Occipital lobe (tissue), 2 donors: Measurements from ENCODE around the gene USP36. TPM values are rescaled to one million over a fixed set of nuclear protein-coding genes. Genes with fewer than 3 reads are reported as not detected.

Experiments used
- DNase-seq: peaks from one replicate; lab custom pipeline; 2025; lab: John Stamatoyannopoulos, UW
- total RNA-seq: library from RNA; depleted of rRNA; stranded (reverse); fragments of >200 nt; gene quantifications from one replicate; pipeline ENCODE4 v1.2.3, GENCODE V29; 2014

Gene USP36
- total RNA-seq, 1 donor from 2014 or later: 21.4 TPM

DNA sequence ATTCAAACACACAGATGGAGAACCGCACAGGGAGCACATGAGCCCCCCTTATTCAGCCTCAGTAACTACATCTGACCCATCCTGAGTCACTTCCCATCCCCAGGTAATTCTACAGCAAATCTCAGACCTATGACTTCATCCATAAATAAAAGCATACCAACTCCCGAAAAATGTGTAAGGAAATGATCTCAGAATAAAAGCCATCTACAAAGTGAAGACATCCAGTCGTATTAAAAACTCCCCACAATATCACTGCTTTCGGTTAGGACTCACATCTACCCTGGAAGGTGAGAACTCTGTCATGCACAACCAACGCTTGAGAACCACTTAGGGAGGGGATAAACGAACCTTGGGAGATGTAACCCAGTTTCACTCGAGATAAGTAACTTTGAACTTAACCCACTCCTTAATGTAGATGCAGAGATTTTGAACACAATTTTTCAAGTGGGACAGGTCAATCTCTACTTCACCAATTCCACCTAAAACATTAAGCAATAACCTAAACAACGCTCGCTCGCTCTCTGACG is 1.3 kb downstream of the USP36 start:
- no peak for DNase-seq

DNA sequence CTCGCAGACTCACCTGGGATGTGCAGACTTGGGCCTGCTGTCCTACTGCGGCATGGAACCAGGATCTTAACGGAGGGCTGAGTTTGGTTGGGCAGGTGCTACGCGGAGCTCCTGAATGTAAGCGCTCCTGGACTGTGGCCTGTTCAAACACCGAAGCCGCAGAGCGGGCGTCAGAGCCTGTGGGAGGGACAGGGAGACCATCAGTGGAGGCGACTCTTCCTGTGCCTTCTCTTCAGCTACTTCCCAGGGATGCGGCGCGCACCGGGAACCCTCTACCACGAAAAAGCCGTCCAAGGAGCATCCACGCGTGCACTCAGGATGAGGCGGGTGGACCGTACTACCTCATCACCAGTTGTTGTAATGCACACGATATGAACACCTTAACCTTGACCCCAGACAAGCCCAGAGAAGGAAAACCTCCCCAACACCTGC is 2.0 kb downstream of the USP36 start:
- no peak for DNase-seq

DNA sequence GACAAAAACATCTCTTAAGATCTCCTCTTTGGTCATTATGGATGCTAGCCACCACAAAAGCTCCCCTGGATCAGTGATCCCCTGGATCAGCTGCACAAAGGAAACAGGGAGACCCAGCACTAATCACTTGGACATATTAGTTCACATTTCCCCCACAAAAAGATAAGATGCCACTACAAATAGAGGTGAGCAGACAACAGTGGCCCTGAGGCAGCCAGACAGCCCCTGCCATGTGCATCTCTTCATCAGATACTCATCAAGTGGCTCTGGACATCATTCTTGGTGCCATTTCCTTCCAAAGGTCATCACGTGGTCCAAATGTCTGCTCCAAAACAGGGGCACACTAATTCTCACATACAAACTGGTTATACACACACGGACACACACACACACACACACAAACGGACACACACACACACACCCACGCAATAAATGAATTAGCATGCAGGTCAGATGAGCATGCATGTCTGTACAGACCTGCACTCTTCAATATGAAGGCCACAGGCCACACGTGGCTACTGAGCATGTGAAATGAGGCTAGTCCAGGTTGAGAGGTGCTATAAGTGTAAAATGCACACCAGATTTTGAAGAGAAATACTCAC is 4.1 kb downstream of the USP36 start:
- DNase-seq: no peak

DNA sequence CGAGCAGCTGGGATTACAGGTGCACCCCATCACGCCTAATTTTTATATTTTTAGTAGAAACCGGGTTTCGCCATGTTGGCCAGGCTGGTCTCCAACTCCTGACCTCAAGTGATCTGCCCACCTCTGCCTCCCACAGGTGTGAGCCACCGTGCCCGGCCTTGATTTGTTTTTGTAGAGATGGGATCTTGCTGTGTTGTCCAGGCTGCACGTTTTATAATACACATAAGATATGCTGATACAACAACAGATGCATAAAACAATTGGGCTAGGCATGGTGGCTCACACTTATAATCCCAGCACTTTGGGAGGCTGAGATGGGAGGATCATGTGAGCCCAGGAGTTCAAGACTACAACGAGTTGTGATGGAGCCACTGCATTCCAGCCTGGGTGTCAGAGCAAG is 6.0 kb downstream of the USP36 start:
- DNase-seq: no peak

DNA sequence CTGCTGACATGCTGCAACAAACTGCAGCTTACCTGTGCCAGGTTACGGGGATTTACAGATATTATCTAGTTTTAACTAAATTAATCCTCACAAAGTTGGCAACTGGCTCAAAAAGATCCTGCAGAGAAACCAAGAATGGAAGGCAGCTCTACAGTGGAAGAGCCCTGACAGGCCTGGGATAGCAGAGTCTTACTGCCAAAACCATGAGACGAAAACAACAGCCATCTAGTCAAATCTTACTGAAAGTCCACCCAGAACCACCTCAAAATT is 8.1 kb downstream of the USP36 start:
- DNase-seq: no peak

DNA sequence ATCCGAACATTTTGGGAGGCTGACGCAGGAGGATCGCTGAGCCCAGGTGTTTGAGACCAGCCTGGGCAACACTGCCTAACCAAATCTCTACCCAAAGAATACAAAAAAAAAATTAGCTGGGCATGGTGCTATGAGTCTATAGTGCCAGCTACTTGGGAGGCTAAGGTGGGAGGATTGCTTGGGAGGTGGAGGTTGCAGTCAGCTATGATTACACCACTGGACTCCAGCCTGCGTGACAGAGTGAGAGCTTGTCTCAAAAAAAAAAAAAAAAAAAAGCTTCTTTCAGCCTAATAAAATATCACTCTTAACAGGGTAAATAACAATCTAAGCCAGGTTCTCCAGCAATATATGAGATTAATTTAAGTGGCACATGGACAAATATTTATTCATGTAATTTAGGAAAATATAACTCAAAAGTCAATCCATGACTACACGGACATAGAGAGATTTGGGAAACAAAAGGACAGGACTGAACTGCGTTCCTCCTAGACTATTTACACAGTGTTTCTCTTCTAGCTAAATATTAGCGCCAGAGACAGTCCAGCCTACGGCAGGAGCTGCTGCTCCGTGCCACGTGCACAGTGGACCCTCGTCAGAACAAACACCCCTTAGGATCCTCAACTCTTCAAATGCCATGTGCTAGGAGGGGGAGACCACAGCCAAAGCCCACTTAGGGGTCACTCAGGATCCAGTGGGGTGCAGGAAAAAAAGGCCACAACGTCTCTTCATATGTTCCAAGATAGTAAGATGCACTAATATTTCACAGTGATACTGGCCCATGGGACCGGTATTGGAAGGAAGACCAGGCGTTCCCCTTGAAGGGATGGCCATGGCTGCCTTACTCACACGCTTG is 8.7 kb downstream of the USP36 start:
- no peak for DNase-seq

DNA sequence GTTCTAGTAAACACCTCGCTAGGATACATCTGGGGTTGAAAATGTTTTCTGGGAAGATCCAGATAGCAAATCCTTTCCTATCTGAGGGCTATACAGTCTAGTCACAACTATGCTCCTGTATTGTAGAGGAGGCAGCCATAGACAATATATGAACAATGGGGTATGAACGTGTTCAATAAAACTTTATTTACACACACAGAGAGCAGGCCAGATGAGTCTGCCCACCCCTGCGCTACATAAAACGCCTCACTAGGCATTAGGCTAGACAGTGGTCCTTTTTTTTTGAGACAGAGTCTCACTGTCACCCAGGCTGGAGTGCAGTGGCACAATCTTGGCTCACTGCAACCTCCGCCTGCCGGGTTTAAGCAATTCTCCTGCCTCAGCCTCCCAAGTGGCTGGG is 11.1 kb downstream of the USP36 start:
- no peak for DNase-seq

DNA sequence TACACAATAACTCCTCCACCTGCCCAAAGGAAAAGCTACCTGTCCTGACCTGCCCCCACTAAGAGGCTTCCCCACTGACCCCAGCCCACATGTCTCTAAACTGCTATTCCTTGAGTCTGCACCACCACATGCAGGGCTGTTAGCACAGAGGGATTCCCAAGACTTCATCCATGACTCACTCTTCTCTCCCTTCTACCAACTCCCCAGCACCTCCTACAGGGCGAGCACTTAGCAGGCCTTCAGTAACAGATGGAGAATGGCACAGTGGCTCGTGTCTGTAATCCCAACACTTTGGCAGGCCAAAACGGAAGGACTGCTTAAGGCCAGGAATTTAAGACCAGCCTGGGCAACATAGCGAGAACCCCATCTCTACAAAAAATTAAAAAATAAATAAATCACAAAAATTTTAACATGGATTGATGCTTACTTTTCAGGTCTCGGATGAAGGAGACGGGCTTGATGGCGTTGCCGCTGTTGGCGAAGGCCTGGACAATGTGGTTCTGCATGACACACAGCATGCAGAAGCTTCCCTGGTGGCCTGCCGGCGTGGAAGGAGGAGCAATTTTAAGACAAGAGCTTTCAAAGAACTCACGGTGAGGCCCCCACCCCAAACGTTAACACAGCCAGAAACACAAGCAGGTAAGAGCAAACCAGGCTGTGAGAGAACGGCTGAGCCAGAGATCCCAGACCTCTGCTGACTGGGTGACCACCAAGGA is 12.0 kb downstream of the USP36 start:
- DNase-seq: no peak

DNA sequence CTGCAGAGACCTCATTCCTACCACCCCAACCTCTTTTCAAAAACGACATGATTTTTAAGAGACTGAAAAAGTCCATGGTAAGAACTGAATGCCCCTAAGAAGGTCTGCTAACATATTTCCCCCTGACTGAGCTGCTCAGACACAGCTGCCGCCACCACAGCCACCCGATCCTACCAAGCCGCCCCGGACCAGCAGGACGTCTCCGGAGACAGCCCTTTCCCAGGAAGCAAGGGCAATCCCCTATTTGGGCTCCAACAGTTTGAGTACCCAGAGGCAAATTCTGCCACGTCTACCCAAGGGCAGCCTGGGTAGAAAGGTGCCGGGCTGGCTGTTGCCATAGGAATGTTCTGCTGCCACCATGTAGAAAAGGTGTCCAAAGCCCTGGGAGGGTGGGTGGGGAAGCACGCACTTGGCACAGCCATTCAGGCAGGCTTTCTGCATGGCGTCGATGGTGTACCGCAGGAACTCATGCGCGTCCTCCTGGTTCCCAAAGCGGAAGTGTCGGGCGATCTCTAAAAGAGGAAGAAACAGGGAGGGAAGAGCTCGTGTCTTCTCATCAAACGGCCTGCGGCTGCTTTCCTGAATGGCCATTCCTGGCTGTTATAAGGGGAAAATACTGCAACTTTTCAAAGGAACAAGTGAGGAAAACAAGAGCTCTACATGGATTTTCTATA is 13.6 kb downstream of the USP36 start:
- DNase-seq: no peak

DNA sequence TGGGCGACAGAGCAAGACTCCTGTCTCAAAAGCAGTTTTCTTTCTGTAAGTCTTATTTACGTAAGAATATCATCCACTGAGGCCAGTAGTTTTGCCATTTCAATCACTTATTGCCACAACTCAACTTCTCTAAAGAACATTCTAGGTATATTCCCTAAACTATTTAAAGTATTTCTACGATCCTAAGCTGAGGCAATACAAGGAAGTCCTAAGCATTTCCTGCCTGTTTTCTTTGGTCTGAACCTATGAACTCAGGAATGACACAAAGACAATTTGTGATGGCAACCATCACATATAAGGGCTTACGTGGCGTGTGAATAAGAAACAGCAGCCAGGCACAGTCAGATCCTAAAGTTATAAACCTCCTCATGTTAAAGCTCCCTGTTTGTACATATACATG is 14.2 kb downstream of the USP36 start:
- DNase-seq: no peak

DNA sequence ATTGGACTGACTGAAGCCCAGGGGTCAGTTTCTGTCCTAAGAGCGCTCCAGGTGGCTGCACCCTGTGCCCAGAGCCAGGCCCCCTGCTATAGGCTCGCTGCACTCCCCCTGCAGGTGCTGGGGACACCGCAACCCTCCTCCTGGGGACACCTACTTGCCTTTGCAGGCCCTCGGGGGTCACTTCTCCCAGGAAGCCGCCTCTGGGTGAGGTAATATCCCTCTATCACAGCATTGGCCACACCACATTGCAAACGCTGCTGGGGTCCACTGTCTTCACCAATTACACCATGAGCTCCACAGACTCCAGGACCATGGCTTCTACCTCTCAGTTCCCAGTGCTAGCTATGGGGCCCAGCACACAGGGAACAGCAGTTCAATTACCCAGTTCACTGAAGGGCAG is 14.9 kb downstream of the USP36 start:
- no peak for DNase-seq

DNA sequence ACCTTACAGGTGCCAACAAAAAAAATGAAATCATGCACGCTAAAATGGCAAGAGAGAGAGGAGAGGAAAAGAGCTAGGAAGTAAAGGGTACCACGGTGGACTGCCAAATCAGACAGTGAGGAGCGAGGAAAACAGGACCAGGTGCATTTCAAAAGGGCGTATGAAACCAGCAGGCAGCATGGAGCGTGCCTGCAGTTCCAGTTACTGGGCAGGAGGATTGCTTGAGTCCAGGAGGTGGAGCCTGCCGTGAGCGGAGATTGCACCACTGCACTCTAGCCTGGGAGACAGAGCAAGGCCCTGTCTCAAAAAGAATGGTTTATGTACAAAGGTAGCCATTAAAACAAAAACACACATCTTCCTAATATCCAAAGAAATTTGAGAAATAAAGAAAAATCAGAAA is 16.4 kb downstream of the USP36 start:
- no peak for DNase-seq

DNA sequence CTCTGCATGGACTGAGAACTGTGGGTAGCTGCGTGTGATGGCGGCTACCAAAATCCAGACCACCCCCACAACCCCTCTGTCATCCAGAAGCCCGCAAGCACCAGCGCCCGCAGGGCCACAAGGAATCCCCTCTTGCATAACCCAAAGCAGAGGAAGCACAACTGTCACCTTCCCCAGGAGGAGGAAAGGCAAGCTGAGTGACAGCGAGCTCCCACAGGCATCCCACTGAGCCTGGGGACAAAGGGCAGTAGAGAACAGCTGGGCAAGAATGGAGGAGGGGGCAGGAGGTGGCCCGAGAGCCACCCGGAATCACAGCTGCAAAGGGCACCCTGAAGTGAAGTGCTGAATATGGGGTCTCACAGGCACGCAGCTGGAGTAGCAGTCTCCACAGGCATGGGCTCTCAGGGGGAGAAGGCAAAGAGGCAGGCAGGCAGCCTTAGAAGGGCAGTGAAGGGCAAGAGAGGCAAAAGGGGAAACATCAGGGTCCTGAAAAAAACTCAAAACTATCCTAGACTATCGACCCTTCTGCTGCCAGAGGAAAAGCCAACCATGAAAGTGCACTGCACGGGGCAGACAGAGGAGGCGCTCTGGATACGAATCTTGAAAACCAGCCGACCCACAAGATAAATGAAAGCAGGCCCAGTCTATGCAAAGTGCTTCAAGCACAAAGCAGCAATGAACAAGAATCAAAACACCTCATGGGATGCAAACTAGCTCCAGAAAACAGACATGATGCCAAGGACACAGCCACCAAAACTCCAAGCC is 17.1 kb downstream of the USP36 start:
- no peak for DNase-seq

DNA sequence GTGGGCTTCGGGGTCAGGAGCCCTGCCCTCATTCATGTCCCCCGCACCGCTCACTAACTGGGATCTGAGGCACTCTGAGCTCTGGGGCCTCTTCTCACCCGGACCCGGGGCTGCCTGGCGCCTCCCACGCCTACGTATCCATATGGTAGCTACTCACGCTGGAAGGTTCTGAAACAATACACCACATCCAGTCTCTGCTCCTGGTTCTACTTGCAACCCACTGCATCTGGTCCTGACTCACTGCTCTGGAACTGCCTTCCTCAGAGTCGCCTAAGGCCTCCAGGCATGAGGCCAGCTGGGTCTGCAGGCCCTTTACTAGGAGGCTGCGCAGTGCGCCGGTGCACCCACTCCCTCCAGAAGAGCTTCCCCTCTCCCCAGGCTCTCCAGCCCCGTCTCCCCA is 18.1 kb downstream of the USP36 start:
- peak; percentile 71 for DNase-seq

DNA sequence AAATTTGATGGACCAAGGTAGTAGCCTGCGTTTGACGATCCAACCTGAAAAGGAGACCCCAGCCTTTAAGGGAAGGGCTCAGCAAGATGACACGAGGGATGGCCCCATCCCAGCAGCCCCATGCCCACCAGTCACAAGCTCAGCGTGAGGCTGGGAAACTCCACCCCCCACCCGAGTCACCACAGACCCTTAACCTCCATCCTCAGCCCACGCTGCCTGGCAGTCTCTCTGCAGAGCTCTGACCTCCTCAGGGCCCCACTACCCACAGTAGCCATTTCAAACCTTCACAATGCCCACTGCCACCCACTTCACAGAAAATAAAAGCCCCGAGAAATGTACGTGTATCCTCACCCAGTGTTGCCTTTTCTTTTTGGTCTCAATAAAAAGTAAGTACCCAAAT is 18.7 kb downstream of the USP36 start:
- no peak for DNase-seq

DNA sequence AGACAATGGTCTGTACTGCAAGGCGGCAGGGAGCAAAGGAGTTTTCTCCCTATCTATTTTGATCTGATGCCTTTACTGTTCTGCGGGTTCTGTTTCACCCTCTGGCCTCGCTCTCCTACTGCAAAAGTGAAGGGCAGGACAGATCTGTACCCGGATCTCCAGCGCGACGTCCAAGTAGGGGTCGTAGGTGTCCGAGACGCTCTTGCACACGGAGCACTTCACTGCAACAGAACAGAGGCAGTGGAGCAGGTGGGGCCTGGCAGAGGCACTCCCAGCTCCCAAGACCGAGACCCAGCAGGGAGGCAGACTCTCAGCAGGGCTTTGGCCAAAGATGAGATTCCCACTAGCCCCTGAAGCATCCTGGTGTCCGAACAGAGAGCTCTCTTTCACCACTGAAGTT is 19.8 kb downstream of the USP36 start:
- DNase-seq: no peak

DNA sequence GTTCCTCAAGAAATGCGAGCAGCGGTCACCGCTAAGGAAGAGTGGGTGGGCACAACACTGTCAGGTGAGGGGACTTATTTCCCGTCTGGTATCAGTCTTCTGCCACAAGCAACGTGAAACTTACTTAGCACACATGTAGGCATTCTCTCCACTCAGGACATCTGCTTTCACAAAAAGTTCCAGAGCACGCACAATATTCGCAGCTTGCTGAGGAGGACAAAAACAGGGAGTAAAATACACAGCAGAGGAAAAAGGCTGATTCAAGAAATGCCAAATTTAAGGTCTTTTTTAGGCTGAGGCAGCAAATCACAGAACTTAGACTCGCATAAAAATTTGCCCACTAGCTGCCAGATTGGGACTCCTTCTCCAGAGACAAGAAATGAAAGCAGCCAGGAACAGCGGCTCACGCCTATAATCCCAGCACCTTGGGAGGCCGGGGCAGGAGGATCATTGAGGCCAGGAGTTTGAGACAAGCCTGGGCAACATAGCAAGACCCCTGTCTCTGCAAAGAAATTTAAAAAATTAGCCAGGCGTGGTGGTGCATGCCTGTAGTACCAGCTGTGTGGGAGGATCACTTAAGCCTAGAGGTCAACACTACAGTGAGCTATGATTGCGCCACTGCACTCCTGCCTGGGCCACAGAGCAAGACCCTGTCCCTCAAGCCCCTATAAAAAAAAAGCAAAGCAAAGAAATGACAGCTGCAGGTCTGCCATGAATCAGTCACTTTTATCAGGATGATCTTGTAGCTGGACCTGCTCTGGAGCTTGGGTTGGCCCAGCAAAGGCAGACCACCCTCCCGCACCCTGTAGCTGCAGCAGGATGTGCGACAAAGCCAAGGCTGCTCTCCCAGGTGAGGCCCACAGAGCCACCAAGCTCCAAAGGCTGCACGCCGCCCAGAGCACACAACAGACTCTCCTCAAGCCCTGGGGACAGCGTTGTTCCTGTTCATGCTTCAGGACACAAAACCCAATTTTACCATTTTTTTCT is 20.5 kb downstream of the USP36 start:
- DNase-seq: no peak

DNA sequence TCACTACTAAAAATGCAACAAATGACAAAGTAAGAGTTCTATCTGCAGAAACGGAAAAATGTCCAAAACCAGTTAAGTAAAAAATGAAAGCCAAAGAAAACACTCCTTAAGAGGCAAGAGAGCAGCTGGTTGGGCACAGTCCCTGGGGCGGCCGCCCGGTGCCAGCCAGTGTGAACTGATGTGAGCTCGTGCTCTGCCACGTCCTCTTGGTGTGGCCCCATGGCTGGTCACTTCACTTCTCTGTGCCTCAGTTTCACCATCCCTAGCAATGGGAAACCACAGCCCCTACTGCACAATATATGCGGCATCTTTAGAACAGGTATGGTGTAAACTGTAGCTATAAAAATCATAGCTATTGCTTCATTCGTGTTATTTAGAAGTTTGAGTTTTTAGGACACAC is 21.2 kb downstream of the USP36 start:
- no peak for DNase-seq

DNA sequence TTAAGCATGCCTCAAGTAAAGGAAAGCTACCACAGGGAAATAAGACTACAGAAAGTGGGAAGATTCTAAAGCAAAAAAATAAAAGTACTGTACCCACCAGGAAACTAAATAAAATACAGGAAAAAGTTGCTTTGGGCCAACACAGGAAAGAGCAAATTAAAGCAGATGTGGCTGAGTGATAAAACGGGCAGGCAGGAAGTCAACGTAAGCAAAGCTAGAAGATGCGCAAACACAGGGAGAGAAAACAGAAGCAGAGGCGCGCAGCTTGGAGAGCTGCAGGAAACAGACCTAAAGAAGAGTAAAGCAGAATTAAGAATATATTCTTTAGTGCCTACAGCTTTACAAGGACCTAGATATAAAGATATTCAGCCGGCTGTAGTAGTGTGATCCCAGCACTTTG is 21.7 kb downstream of the USP36 start:
- no peak for DNase-seq
